H9 (cell line): Measurements from ENCODE around the gene PRMT2. TPM values are rescaled to one million over a fixed set of nuclear protein-coding genes. Genes with fewer than 3 reads are reported as not detected.

Experiments
- DNase-seq: peaks from one replicate; pipeline ENCODE4 v3.0.0-alpha.2; 2017
- H2AFZ ChIP-seq: one replicate; pipeline ENCODE4 v1.6.1; 2013; ENCODE audit warnings: mild to moderate bottlenecking, low read length, control low read depth, moderate library complexity
- H2AK5ac ChIP-seq: 2 replicates; pipeline ENCODE4 v1.6.1; 2013; ENCODE audit warnings: low read length, control low read depth, mixed read lengths; ENCODE audit not compliant: insufficient read length
- H2BK120ac ChIP-seq: one replicate; pipeline ENCODE4 v1.6.1; 2013; ENCODE audit warnings: low read depth, mild to moderate bottlenecking, low read length, control low read depth, inconsistent platforms; ENCODE audit not compliant: poor library complexity, severe bottlenecking
- H2BK12ac ChIP-seq: 2 replicates; pipeline ENCODE4 v1.6.1; 2013; ENCODE audit warnings: low read length, control low read depth, mixed read lengths, low read depth; ENCODE audit not compliant: insufficient read length
- H2BK15ac ChIP-seq: 2 replicates; pipeline ENCODE4 v1.6.1; 2013; ENCODE audit warnings: low read depth, low read length, control low read depth
- H2BK20ac ChIP-seq: one replicate; pipeline ENCODE4 v1.6.1; 2013; ENCODE audit warnings: low read depth, mild to moderate bottlenecking, low read length, control low read depth, inconsistent platforms; ENCODE audit not compliant: poor library complexity, severe bottlenecking
- H2BK5ac ChIP-seq: 2 replicates; pipeline ENCODE4 v1.6.1; 2013; ENCODE audit warnings: low read length, control low read depth, mixed read lengths; ENCODE audit not compliant: insufficient read length
- H3K14ac ChIP-seq: 2 replicates; pipeline ENCODE4 v1.6.1; 2013; ENCODE audit warnings: low read length, control low read depth; ENCODE audit not compliant: insufficient read depth
- H3K18ac ChIP-seq: 2 replicates; pipeline ENCODE4 v1.6.1; 2013; ENCODE audit warnings: low read depth, mild to moderate bottlenecking, mixed read lengths, low read length, control low read depth; ENCODE audit not compliant: insufficient read length
- H3K23ac ChIP-seq: 2 replicates; pipeline ENCODE4 v1.6.1; 2013; ENCODE audit warnings: low read length, control low read depth, mixed read lengths, low read depth; ENCODE audit not compliant: insufficient read length
- H3K23me2 ChIP-seq: 2 replicates; pipeline ENCODE4 v1.6.1; 2013; ENCODE audit warnings: low read depth, mild to moderate bottlenecking, mixed read lengths, low read length, control low read depth; ENCODE audit not compliant: insufficient read length, poor library complexity, severe bottlenecking
- H3K27ac ChIP-seq: 2 replicates; pipeline ENCODE4 v1.5.1; 2013; ENCODE audit warnings: low read length, control low read depth, mixed read lengths, low read depth; ENCODE audit not compliant: insufficient read length
- H3K27me3 ChIP-seq: 2 replicates; pipeline ENCODE4 v1.6.1; 2013; ENCODE audit warnings: low read length, control low read depth, inconsistent platforms; ENCODE audit not compliant: insufficient read depth
- H3K4ac ChIP-seq: 2 replicates; pipeline ENCODE4 v1.6.1; 2013; ENCODE audit warnings: low read depth, mild to moderate bottlenecking, control low read depth, inconsistent platforms, low read length, moderate library complexity
- H3K4me1 ChIP-seq: 2 replicates; pipeline ENCODE4 v1.6.1; 2013; ENCODE audit warnings: low read length, control low read depth, inconsistent platforms; ENCODE audit not compliant: insufficient read depth
- H3K4me2 ChIP-seq: 2 replicates; pipeline ENCODE4 v1.6.1; 2013; ENCODE audit warnings: low read length, control low read depth, mixed read lengths; ENCODE audit not compliant: insufficient read length, insufficient read depth
- H3K56ac ChIP-seq: 2 replicates; pipeline ENCODE4 v1.6.1; 2013; ENCODE audit warnings: low read depth, mild to moderate bottlenecking, mixed read lengths, low read length, control low read depth; ENCODE audit not compliant: insufficient read length
- H3K79me1 ChIP-seq: 2 replicates; pipeline ENCODE4 v1.6.1; 2013; ENCODE audit warnings: low read depth, mild to moderate bottlenecking, moderate library complexity, low read length, control low read depth, inconsistent platforms; ENCODE audit not compliant: insufficient read depth, poor library complexity, severe bottlenecking
- H3K79me2 ChIP-seq: 2 replicates; pipeline ENCODE4 v1.6.1; 2013; ENCODE audit warnings: low read length, control low read depth, inconsistent platforms; ENCODE audit not compliant: insufficient read depth
- H3K9ac ChIP-seq: 2 replicates; pipeline ENCODE4 v1.6.1; 2013; ENCODE audit warnings: low read length, control low read depth, mixed read lengths; ENCODE audit not compliant: insufficient read length; ENCODE audit errors: extremely low read depth
- H3K9me3 ChIP-seq: one replicate; pipeline ENCODE4 v1.6.1; 2013; ENCODE audit warnings: low read depth, low read length, inconsistent platforms; ENCODE audit not compliant: control insufficient read depth
- H3T11ph ChIP-seq: one replicate; pipeline ENCODE4 v1.6.1; 2013; ENCODE audit warnings: mild to moderate bottlenecking, low read length, control low read depth, inconsistent platforms
- H4K20me1 ChIP-seq: one replicate; pipeline ENCODE4 v1.6.1; 2013; ENCODE audit not compliant: control insufficient read depth, insufficient read length, insufficient read depth
- H4K5ac ChIP-seq: 2 replicates; pipeline ENCODE4 v1.6.1; 2013; ENCODE audit warnings: low read depth, mild to moderate bottlenecking, mixed read lengths, low read length, control low read depth; ENCODE audit not compliant: insufficient read length
- H4K8ac ChIP-seq: replicated peaks from 2 replicates; pipeline ENCODE4 v1.6.1; 2013; ENCODE audit warnings: low read length, control low read depth, mixed read lengths, low read depth; ENCODE audit not compliant: insufficient read length
- H4K91ac ChIP-seq: 2 replicates; pipeline ENCODE4 v1.6.1; 2013; ENCODE audit warnings: low read depth, mild to moderate bottlenecking, moderate library complexity, mixed read lengths, low read length, control low read depth; ENCODE audit not compliant: insufficient read length
- H3K27ac Mint-ChIP-seq, 3 experiments: 2 replicates in 2 of 3; 3 replicates in 1 of 3; pipeline ENCODE4 v1.8.0; 2020 to 2021; ENCODE audit warnings: mixed read lengths in 3 of 3, mild to moderate bottlenecking in 1 of 3, moderate library complexity in 1 of 3
- H3K27me3 Mint-ChIP-seq: 2 replicates; pipeline ENCODE4 v1.8.0; 2021; ENCODE audit warnings: low read depth, mild to moderate bottlenecking, moderate library complexity, mixed read lengths
- H3K36me3 Mint-ChIP-seq, 3 experiments: 2 replicates in 2 of 3; 3 replicates in 1 of 3; pipeline ENCODE4 v1.8.0; 2020 to 2021; ENCODE audit warnings: low read depth in 3 of 3, mixed read lengths in 3 of 3; ENCODE audit not compliant: insufficient read depth in 1 of 3
- H3K4me1 Mint-ChIP-seq, 2 experiments: 2 replicates each; pipeline ENCODE4 v1.8.0; 2020; ENCODE audit warnings: mixed read lengths in 2 of 2
- H3K4me3 Mint-ChIP-seq, 2 experiments: 2 replicates in 1 of 2; 3 replicates in 1 of 2; pipeline ENCODE4 v1.8.0; 2020 to 2021; ENCODE audit warnings: mild to moderate bottlenecking in 2 of 2, mixed read lengths in 2 of 2, moderate library complexity in 1 of 2
- H3K9me3 Mint-ChIP-seq, 2 experiments: 2 replicates in 1 of 2; 3 replicates in 1 of 2; pipeline ENCODE4 v1.8.0; 2020; ENCODE audit warnings: mild to moderate bottlenecking in 2 of 2, mixed read lengths in 2 of 2, moderate library complexity in 1 of 2
- CTCF ChIP-seq: fragments of 200-600 bp; sonication (generic); conservative IDR thresholded peaks from 3 replicates; pipeline ENCODE4 v1.8.0; 2021; ENCODE audit warnings: antibody characterized with exemption, mild to moderate bottlenecking
- WGBS: extraction: QIAGEN DNeasy Blood & Tissue Kit; methylation state at CpG from one replicate; pipeline ENCODE4 v1.1.7; 2013; ENCODE audit warnings: missing lambda C conversion rate, low lambda C conversion rate, mixed read lengths; ENCODE audit not compliant: insufficient read length; ENCODE audit errors: extremely low coverage; 5-methylcytosine and 5-hydroxymethylcytosine counted together
- total RNA-seq: library from RNA; stranded (reverse); gene quantifications from 2 replicates; pipeline ENCODE4 v1.2.1, GENCODE V29; 2021

PRMT2 gene
- total RNA-seq, 1 experiment from 2014 or later, result 53.7 TPM

GRCh38 chr21:46626536-46626935, 8.9 kb upstream of the PRMT2 start:
- no peak overlapping the region for H4K8ac ChIP-seq
- Mint-ChIP-seq H3K4me3 (no peak overlapping the region), H3K27ac (peak overlapping the region in 1 of 3 experiments; percentile 41; a peak in 1 of 7 replicates), H3K36me3 (peaks cover 6 to 18% (median 11%) of the 10 kb centered on the region in 3 experiments), H3K9me3 (peaks cover 16 to 23% of the 10 kb centered on the region in 2 experiments), H3K27me3 (peaks cover 5% of the 10 kb centered on the region), H3K4me1 (peaks cover 13 to 17% of the 10 kb centered on the region in 2 experiments)
- H3K79me1 ChIP-seq, result no peaks in the 10 kb centered on the region
- no peaks in the 10 kb centered on the region for H3K23me2 ChIP-seq
- peaks cover 7% of the 10 kb centered on the region for H3K9me3 ChIP-seq
- H3K4me2 ChIP-seq, result no peak overlapping the region
- H2BK5ac ChIP-seq, result no peak overlapping the region
- H4K91ac ChIP-seq, result no peak overlapping the region
- no peaks in the 10 kb centered on the region for H3K79me2 ChIP-seq
- H2AK5ac ChIP-seq, result no peak overlapping the region
- H2AFZ ChIP-seq, result no peak overlapping the region
- no peak for DNase-seq
- no peak overlapping the region for H2BK20ac ChIP-seq
- H2BK15ac ChIP-seq, result no peak overlapping the region
- no peak overlapping the region for H3K9ac ChIP-seq
- H3T11ph ChIP-seq, result no peak overlapping the region
- no peak for TF ChIP-seq CTCF
- no peak overlapping the region for H3K18ac ChIP-seq
- H3K27me3 ChIP-seq, result no peaks in the 10 kb centered on the region
- no peak overlapping the region for H3K4ac ChIP-seq
- no peak overlapping the region; the same call in 1 of the 2 replicates for H3K14ac ChIP-seq
- H2BK12ac ChIP-seq, result no peak overlapping the region
- no peaks in the 10 kb centered on the region for H4K20me1 ChIP-seq
- H3K27ac ChIP-seq, result no peak overlapping the region
- H3K56ac ChIP-seq, result no peak overlapping the region
- H4K5ac ChIP-seq, result no peak overlapping the region
- H2BK120ac ChIP-seq, result no peak overlapping the region
- H3K4me1 ChIP-seq, result no peaks in the 10 kb centered on the region
- no peak overlapping the region for H3K23ac ChIP-seq
- no CpG with 5 or more reads among the region's 7 CpGs for WGBS
